Measurements from ENCODE around the gene HRH3.

Gene HRH3

DNA sequence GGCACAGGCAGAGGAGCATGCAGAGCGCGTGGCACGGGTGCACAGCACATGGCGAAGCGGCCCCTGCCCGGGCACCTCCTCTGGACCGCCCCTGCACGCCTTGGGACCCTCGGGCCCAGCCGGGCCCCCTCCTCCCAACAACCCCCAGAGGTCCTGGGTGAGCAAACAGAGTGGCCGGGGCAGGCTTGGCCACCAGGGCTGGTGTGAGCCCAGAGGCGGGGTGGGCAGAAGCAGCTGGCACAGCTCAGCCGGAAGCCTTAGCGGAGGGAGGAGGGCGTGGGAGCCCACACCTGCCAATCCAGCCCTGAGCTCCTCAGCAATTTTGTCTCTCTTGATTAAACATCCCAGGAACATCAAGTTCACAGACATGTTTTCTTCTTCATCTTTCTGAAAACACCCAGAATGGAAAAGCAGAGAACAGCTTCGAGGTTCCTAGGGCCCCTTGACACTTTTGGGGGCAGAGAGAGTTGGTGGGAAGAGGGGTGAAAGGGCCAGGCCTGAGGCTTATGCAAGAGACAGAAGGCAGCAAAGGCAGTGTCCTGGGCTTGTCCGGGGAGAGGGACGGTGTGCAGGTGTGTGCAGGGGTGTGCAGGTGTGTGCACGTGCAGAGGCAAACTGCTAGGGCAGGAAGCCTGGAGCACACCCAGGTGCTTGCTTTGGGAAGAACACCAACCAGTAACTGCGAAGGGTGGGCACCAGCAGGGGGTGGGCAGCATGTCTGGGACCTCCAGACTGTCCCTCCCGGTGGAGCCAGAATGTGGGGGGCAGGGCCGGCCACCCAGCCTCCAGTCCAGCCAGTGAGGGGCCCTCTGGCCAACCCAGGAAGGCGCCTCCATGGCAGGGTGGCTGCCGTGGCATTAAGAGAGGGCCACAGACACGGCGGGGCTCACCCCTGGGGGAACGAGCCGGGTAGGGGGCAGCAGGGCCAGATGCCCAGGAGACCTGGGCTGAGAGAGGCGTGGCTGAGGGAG lies 4.8 kb downstream of the HRH3 start:
- no peak for DNase-seq

GRCh38 chr20:62214067-62214466 lies 6.0 kb downstream of the HRH3 start:
- DNase-seq, result no peak

DNA sequence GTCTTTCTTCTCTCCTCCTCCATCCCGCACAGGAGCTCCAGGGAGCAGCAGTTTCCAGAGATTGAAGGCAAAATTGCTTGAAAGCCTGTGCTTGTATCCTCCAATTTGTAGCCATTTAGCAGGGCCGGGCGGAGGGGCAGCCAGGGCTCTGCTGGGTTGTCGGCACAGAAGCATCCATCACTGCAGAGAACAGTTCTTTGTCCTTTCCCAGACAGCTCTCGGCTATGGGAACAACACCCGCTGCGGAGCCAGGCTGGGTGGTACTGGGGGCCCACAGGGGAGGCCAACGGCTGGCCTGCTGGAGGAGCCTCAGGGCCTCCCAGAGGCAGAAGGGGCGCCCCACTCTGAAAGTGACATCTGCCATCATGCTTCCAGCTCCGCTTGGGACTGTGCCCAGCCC lies 7.8 kb downstream of the HRH3 start:
- DNase-seq, result no peak

GRCh38 chr20:62211769-62212288 lies 8.2 kb downstream of the HRH3 start:
- DNase-seq, result no peak

DNA sequence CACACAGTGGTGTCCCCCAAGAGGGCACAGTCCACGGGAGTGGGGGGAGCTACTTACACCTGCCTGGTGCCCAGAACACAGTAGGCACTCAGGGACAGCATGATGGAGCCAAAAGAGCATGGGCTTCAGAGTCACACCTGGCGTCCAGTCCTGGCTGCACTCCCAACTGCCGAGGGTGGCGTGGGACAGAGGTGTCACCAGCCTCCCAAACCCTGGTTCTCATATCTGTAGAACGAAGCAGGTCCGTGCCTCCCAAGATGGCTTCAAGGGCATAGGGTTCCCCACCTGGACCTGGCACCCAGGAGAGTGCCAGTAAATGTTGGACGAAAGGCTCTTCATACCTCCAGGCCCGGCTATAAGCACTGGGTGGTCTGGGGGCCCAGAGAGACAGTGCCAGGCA lies 8.9 kb downstream of the HRH3 start:
- no peak for DNase-seq

DNA sequence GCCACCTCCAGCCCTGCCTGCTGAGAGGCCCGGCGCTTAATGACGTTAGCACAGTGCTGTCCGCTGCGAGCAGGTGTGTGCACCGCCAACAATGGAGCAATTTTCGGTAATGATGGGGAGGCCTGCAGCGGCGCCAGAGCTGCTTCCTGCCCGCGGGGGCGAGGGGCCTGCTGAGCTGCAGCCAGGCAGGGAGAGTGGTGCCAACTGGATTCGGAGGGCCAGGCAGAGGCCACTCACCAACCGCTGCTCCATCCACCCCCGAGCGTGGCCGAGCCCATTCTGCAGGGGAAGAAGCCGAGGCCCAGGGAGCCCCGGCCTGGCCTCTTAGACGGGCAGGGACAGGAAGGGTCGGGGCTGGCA lies 9.6 kb downstream of the HRH3 start:
- no peak for DNase-seq

DNA sequence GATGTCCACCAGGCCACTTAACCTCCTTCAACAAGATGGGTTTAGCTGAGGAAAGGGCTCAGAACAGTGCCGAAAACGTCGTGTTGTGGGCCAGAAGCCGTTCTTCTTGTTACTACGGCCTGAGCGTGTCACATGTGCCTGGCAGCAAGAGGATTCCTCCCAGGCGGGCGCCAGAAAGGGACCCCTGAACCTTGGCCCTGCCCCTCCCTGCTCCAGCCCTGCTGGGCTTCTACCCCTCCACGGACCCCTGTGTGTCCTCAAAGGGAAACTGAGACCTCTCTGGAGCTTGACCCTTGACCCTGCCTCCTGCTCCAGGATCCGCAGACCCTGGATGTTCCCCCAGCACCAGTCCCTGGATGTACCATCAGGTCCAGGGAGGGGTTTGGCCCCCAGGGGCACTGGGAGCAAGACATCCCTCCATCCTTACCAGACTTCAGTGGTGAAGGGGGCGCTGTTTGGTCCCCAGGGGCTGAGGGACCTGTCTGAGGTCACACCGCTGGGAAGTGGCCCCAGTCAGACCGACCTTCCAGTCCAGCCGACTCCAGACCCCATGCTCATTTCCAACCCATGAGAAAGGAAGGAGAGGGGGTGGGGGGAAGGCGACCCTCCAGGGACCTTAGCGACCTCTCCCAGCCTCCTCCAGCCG lies 10.1 kb downstream of the HRH3 start:
- no peak for DNase-seq

GRCh38 chr20:62208795-62209755 lies 11.0 kb downstream of the HRH3 start:
- no peak for DNase-seq

DNA sequence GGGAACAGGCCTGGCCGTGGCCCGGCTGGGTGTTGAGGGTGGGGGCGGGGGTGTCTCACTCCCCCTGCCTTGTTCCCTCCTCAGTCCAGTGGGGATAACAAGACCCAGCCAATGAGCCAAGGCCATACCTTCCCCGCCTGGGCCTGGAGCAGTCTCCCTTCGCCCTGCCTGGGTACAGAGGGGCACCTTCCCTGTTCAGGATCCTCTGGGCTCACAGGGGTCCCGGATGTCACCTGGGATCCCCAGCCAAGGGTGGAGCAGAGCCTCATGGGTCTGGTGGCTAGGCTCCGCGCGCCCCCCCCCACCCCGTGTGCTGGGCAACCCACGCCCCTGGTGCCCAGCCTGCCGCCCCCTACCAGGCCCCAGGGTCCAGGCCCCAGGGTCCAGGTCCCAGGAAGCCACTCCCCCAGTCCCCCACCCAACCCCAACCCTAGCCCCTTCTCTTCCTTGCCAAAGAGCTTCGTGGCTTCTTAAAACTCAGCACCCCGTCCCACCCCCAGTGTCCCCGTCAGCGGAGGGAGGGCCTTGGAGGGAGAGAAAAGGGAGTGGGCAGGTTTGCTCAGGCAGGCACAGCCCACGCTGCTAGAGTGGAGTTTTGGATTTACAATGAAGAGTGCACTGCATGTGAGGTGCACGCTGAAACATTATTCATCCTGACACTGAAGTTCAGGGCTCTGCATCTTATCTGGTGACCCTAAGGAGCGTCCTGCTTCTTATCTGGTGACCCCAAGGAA lies 11.8 kb downstream of the HRH3 start:
- no peak for DNase-seq

- DNase-seq, result no peak
Measured at GRCh38 chr20:62206388-62206775, 13.7 kb downstream of the HRH3 start.

DNA sequence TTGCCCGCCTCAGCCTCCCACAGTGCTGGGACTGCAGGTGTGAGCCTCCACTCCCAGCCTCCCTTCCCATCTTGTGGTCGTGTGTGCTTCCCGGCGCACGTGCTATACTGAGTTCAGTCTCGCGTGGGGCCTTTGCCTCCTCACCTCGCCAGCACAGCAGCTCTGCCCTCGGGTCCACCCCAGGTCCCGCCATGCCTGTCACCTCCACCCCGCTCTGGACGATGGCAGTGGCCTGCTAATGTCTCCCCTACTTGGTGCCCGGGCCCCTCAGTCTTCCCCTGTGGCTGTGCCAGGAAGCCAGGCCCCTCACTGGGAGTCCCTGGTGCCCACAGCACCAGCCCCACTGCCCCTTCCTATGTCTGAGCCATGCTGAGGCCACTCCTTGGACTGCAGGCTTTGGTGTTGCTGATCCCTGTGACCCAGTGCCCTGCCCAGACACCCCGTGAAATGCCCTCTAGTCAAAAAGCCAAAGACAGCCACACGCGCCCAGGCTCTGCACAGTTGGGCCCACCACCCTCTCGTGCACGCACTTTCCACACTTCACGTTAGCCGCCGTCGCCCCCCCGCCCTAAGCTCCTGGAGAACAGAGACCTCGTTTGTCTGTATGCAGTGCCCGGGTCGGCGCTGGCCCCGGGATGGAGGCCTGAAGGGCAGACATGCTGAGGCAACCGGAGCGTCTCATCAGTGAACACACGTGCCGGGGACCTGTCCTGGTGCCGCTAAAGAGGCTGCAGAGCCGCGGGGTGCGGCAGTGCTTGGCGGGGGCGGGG lies 14.3 kb downstream of the HRH3 start:
- DNase-seq, result no peak

DNA sequence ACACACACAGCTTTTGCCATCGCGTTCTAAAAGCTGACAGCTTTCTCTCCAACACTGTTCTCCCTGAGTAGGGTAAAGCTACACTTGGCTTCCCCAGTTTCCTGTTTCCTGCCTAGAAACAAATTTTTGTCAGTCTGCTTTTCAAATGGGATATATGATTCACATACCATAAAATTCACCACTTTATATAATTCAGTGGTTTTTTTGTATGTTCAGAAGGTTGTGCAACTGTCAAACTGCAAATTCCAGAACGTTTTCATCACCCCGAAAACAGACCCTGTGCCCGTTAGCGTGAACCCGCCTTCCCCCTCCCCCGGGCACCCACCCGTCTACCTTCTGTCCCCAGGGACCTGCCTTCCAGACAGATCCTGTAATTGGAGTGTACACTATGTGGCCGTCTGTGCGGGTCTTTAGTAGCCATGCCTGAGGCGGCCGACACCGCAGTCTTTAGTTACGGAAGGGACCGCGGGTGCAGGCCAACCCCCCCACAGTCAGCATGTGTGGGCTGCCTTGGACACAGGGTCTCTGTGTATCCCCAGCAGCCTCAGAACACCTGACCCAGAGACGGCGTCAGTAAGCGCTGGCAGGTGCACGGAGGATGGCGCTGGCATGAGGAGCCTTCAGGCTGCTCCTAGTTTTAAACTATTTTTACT lies 16.6 kb downstream of the HRH3 start:
- DNase-seq, result no peak

- DNase-seq, result no peak
Measured at GRCh38 chr20:62202676-62203377, 17.3 kb downstream of the HRH3 start.

DNA sequence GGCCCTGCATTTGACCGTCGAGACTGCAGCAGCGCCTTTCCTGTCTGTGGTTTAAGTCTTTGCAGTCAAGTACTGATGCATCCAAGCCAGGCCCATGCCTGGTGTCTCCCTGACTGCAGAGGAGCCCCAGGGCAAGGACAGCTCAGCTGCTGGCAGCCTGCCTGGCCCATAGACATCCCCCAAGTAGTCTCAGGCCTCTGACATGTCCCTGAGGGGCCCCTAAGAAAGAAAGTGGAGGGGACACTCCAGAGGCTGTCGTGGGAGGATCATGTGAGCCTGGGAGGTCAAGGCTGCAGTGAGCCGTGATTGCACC lies 18.0 kb downstream of the HRH3 start:
- no peak for DNase-seq

GRCh38 chr20:62201173-62202082 lies 18.6 kb downstream of the HRH3 start:
- no peak for DNase-seq

- no peak for DNase-seq
Measured at GRCh38 chr20:62200491-62201172, 19.4 kb downstream of the HRH3 start.

DNA sequence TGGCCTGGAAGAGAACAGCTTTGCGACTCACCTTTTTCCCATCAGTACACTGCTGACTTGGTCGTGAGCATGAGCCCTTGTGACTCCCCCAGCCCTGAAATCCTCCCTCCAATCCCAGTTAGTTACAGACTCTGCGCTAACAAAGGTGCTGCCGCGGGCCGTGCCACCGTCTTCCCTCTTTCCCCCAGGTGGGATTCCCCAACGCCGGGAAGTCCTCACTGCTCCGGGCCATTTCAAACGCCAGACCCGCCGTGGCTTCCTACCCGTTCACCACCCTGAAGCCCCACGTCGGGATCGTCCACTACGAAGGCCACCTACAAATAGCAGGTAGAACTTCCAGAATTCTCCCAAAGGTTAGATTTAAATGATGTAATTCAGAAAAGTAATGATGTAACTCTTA lies 21.1 kb downstream of the HRH3 start:
- no peak for DNase-seq

- DNase-seq, result no peak
Measured at GRCh38 chr20:62198496-62198895, 21.6 kb downstream of the HRH3 start.

- no peak for DNase-seq
Measured at GRCh38 chr20:62197801-62198200, 22.3 kb downstream of the HRH3 start.

All from CD4-positive, alpha-beta T cell treated with Interleukin-12 subunit alpha and Interleukin-12 subunit beta, for 1 hour (primary cell).